ENCODE measurements around the gene PFDN1.
A peak's percentile ranks its signal among the peaks of the same experiment; 100 is the strongest.

PFDN1 gene

DNA sequence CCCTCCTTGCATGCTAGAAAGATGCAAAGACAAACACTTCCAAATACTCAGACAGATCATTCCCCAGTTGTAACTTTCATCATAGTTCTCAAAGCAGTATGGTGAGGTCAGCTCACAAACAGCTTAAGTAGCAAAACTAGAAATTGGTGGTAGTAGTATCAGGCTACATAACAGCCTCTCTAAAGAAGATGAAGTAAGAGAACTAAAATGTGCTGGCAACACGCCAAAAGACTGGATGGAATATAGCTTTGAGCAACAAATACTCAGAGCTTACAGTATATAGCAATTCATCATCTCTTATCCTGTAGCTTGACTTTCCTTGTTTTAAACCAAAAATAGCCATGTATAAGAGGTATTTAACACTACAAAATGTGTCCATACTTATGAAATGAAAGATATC is 7.5 kb downstream of the PFDN1 start:
- no peak overlapping the region for H3K4me3 ChIP-seq (ENCODE audit: low read depth, low read length)
- in situ Hi-C loops (cut with HindIII; ENCODE audit: low sequenced_read_pairs) = no loop called here
- TF ChIP-seq, protein P1, sequence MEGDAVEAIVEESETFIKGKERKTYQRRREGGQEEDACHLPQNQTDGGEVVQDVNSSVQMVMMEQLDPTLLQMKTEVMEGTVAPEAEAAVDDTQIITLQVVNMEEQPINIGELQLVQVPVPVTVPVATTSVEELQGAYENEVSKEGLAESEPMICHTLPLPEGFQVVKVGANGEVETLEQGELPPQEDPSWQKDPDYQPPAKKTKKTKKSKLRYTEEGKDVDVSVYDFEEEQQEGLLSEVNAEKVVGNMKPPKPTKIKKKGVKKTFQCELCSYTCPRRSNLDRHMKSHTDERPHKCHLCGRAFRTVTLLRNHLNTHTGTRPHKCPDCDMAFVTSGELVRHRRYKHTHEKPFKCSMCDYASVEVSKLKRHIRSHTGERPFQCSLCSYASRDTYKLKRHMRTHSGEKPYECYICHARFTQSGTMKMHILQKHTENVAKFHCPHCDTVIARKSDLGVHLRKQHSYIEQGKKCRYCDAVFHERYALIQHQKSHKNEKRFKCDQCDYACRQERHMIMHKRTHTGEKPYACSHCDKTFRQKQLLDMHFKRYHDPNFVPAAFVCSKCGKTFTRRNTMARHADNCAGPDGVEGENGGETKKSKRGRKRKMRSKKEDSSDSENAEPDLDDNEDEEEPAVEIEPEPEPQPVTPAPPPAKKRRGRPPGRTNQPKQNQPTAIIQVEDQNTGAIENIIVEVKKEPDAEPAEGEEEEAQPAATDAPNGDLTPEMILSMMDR (IDR thresholded peaks at IDR 0.05; ENCODE audit: low read depth, low read length, missing control alignments) = no peak
- DNase-seq (ENCODE audit: low read depth) = peak; percentile 90

DNA sequence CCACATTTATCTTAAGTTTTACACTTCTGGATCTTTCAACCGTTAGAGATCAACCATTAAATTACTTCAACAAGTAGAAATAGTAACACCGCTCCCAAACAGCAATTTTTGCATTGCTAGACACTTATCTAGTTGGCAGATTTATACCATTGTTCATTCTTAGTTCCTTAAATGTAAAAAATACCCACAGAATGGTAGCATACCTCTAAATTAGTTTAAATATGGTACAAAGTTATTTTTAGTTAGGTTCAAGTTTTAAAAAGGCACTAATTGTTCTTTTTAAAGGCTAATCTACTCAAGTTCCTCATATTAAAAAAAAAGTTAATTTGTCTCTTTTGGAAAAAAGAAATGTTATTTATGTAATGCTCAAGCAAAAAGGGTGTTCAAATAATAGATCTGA is 8.1 kb downstream of the PFDN1 start:
- TF ChIP-seq, protein P1 (IDR thresholded peaks at IDR 0.05; ENCODE audit: low read depth, low read length, missing control alignments) = no peak
- no peak for DNase-seq (ENCODE audit: low read depth)
- in situ Hi-C loops (cut with HindIII; ENCODE audit: low sequenced_read_pairs) = no loop called here
- no peak overlapping the region for H3K4me3 ChIP-seq (ENCODE audit: low read depth, low read length)

DNA sequence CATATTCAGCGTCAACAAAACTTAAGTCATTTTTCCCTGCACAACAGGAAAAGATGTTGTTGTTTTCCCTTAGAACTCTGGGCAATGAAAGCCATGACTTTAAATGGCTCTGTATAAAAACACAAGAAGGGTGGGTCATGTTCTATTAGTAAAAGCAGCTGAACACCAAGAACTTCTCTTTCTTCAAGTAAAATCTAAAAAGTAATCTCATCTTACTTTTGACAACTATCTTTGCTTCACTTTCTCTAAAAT is 9.1 kb downstream of the PFDN1 start:
- no peak overlapping the region for H3K4me3 ChIP-seq (ENCODE audit: low read depth, low read length)
- DNase-seq (ENCODE audit: low read depth) = no peak
- TF ChIP-seq, protein P1 (IDR thresholded peaks at IDR 0.05; ENCODE audit: low read depth, low read length, missing control alignments) = no peak
- in situ Hi-C loops (cut with HindIII; ENCODE audit: low sequenced_read_pairs) = no loop called here

DNA sequence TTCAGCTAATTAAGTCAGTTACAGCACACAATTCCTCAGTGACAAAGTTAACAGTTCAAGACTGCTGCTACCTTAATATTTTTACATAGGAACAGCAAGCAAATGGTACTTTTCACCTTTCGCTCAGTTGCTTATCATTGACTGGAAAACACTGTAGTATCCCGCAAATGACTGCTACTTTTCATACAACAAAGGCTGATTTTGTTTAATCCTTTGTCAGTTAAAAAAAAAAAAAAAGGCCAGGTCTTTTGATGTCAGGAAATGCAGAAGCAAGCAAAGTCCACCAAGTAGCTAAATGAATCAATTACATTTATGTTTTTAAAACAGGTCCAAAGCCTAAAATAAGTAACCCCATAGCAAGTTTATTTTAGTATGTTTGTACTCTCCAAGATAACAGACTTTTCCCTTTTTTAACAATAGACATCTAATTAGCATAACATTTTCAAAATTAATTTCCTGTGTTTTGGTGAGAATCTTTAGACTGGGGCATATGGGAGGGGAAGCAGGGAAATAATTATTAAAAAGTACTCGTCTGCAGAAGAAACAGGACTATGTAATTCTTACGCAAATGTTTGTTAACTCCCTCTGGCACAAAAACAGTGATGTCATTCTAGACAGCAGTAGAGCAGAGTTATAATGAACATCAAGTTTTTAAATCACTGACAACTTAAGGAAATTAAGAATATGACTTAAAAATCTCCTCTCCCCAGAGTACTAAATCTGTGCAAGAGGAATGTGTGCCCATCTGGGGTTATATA is 9.6 kb downstream of the PFDN1 start:
- DNase-seq (ENCODE audit: low read depth) = no peak

DNA sequence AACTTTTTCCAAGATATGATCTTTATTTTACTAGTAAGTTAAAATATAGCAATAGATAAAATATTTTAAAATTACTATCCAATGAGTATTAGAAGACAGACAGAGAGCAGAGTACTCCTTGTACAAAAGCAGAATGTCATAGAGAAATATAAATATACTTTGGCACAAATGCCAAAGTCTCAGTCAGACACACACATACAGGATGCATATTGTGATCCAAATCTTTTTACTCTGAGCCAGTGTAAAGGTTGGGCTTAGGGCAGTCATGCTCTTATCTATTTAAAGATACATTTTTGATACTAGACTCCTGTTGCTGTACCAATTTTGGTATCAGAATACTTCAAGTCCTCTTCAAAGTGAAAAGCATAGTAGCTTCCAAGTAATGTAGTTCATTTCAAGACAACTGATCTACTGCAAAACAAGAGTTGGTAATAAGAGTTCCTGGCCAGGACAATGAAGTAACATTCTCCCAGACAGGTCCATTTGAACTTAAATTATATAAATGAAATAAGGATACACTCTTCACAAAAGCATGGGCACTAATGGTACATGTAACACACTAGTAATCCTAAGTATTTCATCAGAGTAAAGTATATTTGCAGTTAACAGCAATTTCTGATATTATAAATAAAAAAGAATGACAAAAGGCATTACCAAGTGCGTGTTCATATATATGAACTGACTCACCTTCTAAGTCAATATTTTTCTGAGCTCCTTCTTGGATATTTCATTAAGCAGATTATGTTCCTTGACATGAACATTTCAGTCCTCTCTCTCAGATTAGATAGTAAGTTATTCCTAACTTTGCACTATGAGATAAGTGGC is 10.5 kb downstream of the PFDN1 start:
- in situ Hi-C loops (cut with HindIII; ENCODE audit: low sequenced_read_pairs) = no loop called here
- no peak for DNase-seq (ENCODE audit: low read depth)
- TF ChIP-seq, protein P1 (IDR thresholded peaks at IDR 0.05; ENCODE audit: low read depth, low read length, missing control alignments) = no peak
- no peak overlapping the region for H3K4me3 ChIP-seq (ENCODE audit: low read depth, low read length)

More for the DNA sequence above, 9.6 kb downstream of the PFDN1 start:
- H3K4me3 ChIP-seq (ENCODE audit: low read depth, low read length) = no peak overlapping the region
- TF ChIP-seq, protein P1 (IDR thresholded peaks at IDR 0.05; ENCODE audit: low read depth, low read length, missing control alignments) = no peak
- in situ Hi-C loops (cut with HindIII; ENCODE audit: low sequenced_read_pairs) = no loop called here

DNA sequence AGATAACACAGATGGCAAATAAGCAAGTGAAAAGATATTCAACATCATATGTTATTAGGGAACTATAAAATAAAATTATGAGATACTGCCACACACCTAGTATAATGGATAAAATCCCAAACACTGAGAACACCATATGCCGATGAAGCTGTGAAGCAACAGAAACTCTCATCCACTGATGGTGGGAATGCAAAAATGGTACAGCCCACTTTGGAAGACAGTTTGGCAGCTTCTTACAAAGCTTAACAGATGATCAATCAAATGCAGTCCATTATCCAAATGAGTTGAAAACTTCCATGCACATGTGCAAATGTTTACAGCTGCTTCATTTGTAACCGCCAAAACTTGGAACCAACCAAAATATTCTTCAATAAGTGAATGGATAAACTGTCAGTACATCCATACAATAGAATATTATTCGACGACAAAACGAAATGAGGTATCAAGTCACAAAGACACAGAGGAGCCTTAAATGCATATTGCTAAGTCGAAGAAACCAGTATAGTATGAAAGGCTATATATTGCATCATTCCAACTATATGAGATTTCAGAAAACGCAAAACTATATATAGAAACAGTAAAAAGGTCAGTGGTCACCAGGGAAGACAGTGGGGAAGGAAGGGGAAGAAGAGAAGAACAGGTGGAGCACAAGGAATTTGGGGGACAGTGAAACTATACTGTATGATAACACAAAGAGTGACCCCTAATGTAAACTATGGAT is 14.9 kb downstream of the PFDN1 start:
- no peak overlapping the region for H3K4me3 ChIP-seq (ENCODE audit: low read depth, low read length)
- TF ChIP-seq, protein P1 (IDR thresholded peaks at IDR 0.05; ENCODE audit: low read depth, low read length, missing control alignments) = no peak
- no peak for DNase-seq (ENCODE audit: low read depth)
- in situ Hi-C loops (cut with HindIII; ENCODE audit: low sequenced_read_pairs) = no loop called here

All from astrocyte of the cerebellum (primary cell).